ENCODE measurements around the gene TBC1D22A.

TBC1D22A gene

DNA sequence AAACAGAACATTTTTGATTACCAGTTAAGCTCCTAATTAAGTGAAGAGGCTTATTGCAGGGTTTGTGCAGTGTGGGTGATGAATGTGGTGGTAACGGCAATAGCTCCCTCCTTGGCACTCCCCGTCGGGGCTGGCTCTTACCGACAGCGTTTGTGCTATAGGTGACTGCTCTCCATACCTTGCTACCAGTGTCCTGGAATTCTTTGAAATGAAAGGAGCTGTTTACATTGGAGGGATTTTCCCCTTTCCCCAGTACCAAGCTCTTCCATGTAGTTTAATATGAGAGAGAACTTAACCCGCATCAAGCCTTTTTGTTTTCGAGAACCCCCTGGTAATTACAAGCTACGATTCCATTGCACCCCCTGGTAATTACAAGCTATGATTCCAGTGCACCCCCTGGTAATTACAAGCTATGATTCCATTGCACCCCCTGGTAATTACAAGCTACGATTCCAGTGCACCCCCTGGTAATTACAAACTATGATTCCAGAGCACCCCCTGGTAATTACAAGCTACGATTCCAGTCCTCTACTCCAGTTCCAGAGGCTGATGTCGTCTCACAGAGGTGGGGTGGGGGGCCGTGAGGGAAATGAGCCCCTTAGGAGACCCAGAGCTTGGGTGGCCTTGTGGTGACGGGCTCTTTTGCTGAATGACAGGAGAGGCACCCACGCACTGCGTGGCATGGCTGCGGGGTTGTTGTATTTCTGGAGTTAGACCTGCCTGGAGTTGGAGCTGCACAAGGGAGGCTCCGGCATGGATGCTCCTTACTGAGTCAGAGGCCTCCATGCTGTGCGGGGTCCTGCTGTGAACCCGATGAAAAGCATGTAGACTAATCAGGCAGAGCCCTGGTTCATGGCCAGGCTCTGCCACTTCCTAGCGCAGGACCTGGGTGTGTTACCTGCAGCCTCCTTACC, 205.3 kb downstream of the TBC1D22A start:
- no peak for DNase-seq (ENCODE audit: low read depth)
- TF ChIP-seq, protein P1, sequence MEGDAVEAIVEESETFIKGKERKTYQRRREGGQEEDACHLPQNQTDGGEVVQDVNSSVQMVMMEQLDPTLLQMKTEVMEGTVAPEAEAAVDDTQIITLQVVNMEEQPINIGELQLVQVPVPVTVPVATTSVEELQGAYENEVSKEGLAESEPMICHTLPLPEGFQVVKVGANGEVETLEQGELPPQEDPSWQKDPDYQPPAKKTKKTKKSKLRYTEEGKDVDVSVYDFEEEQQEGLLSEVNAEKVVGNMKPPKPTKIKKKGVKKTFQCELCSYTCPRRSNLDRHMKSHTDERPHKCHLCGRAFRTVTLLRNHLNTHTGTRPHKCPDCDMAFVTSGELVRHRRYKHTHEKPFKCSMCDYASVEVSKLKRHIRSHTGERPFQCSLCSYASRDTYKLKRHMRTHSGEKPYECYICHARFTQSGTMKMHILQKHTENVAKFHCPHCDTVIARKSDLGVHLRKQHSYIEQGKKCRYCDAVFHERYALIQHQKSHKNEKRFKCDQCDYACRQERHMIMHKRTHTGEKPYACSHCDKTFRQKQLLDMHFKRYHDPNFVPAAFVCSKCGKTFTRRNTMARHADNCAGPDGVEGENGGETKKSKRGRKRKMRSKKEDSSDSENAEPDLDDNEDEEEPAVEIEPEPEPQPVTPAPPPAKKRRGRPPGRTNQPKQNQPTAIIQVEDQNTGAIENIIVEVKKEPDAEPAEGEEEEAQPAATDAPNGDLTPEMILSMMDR (IDR thresholded peaks at IDR 0.05; ENCODE audit: control insufficient read depth, extremely low read depth, insufficient read depth), result no peak
- no peak overlapping the region for H3K4me3 ChIP-seq (ENCODE audit: low read depth, low read length)

DNA sequence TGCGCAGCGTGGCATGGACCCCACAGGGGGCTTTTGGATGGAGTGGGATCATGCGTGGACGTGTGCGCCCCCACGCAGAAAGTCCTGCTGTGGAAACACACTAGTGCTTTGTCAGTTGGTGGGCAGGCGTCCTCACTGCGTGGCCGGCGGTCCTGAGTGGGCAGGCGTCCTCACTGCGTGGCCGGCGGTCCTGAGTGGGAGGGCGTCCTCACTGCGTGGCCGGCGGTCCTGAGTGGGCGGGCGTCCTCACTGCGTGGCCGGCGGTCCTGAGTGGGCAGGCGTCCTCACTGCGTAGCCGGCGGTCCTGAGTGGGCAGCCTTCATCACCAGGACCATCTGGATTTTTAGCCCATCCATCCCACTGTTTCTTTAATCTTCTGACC, 205.9 kb downstream of the TBC1D22A start:
- DNase-seq (ENCODE audit: low read depth), result no peak
- no peak overlapping the region for H3K4me3 ChIP-seq (ENCODE audit: low read depth, low read length)
- TF ChIP-seq, protein P1 (IDR thresholded peaks at IDR 0.05; ENCODE audit: control insufficient read depth, extremely low read depth, insufficient read depth), result no peak

- H3K4me3 ChIP-seq (ENCODE audit: low read depth, low read length), result no peak overlapping the region
- no peak for DNase-seq (ENCODE audit: low read depth)
- TF ChIP-seq, protein P1 (IDR thresholded peaks at IDR 0.05; ENCODE audit: control insufficient read depth, extremely low read depth, insufficient read depth), result no peak
Observed at GRCh38 chr22:46968848-46969247, 206.4 kb downstream of the TBC1D22A start.

GRCh38 chr22:46969491-46969890, 207.0 kb downstream of the TBC1D22A start:
- DNase-seq (ENCODE audit: low read depth), result no peak
- TF ChIP-seq, protein P1 (IDR thresholded peaks at IDR 0.05; ENCODE audit: control insufficient read depth, extremely low read depth, insufficient read depth), result no peak
- no peak overlapping the region for H3K4me3 ChIP-seq (ENCODE audit: low read depth, low read length)

GRCh38 chr22:46969961-46970360, 207.5 kb downstream of the TBC1D22A start:
- TF ChIP-seq, protein P1 (IDR thresholded peaks at IDR 0.05; ENCODE audit: control insufficient read depth, extremely low read depth, insufficient read depth), result no peak
- no peak for DNase-seq (ENCODE audit: low read depth)
- H3K4me3 ChIP-seq (ENCODE audit: low read depth, low read length), result no peak overlapping the region

DNA sequence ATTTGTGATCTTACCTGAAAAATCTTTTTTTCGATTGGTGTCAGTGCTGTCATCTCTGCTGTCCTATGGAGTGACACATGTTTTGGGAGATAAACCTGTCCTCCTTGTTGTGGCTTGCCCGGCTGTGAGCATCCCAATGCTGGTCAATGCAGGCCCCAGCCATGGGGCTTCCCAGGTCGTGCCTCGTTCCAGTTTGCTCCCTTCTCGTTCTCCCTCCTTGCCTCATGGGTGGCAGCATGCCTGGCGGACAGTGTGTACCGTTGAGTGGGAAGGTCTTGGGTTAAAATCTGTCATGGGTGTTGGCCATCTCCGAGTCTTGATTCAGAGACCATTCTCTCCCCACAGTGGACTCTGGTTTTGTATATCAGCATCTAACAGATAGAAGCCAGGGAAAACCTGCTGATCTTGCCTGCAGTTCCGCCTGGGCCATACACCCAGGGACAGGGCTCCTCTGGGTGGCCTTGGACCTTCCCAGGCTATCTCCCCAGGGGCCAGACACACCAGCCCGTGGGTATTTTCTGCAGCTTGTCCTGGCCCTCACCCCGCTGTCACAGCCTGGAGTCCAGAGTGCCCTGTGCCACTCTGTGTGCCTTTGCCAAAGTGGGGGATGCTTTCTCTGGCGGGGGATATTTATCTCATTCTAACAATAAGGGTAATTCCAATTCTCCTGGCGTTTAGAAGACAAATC, 208.1 kb downstream of the TBC1D22A start:
- no peak overlapping the region for H3K4me3 ChIP-seq (ENCODE audit: low read depth, low read length)
- no peak for DNase-seq (ENCODE audit: low read depth)
- TF ChIP-seq, protein P1 (IDR thresholded peaks at IDR 0.05; ENCODE audit: control insufficient read depth, extremely low read depth, insufficient read depth), result no peak
